CD4-positive, alpha-beta T cell treated with Interleukin-2 at 100 ng/mL for 4 hours (primary cell): ENCODE data around the gene DRG1.
"Not testable (repeated sequence)": the region's sequence is repeated elsewhere in the genome, so short reads cannot be mapped to it uniquely, and the experiment has no call there.

Source experiments
- DNase-seq: peaks from one replicate; pipeline ENCODE4 v3.0.0-alpha.2; 2020; ENCODE audit warnings: low spot score

Gene DRG1

GRCh38 chr22:31399211-31400022, at the start of gene DRG1:
Gene DRG1, plus strand, starts transcription at chr22:31399604. Its CDS starts 80 bp downstream, at chr22:31399684.
- DNase-seq = peak; percentile 96

GRCh38 chr22:31349960-31350359, 49.4 kb upstream of the DRG1 start:
- DNase-seq = no peak

GRCh38 chr22:31350410-31350863, 49.0 kb upstream of the DRG1 start:
- no peak for DNase-seq

GRCh38 chr22:31354515-31354914, 44.9 kb upstream of the DRG1 start:
- DNase-seq = no peak

- DNase-seq = no peak
Observed at GRCh38 chr22:31360029-31360428, 39.4 kb upstream of the DRG1 start.

- no peak for DNase-seq
Observed at GRCh38 chr22:31361743-31362142, 37.7 kb upstream of the DRG1 start.

- no peak for DNase-seq
Observed at GRCh38 chr22:31363885-31364465, 35.4 kb upstream of the DRG1 start.

- DNase-seq = no peak
Observed at GRCh38 chr22:31367426-31367825, 32.0 kb upstream of the DRG1 start.

GRCh38 chr22:31377612-31378011, 21.8 kb upstream of the DRG1 start:
- DNase-seq = no peak

- no peak for DNase-seq
Observed at GRCh38 chr22:31378123-31378522, 21.3 kb upstream of the DRG1 start.

- not testable (repeated sequence) for DNase-seq
Observed at GRCh38 chr22:31378651-31379050, 20.8 kb upstream of the DRG1 start.

- DNase-seq = no peak
Observed at GRCh38 chr22:31393893-31394292, 5.5 kb upstream of the DRG1 start.

- DNase-seq = no peak
Observed at GRCh38 chr22:31394326-31394725, 5.1 kb upstream of the DRG1 start.

- DNase-seq = no peak
Observed at GRCh38 chr22:31398231-31398630, 1.2 kb upstream of the DRG1 start.

- no peak for DNase-seq
Observed at GRCh38 chr22:31400023-31400397, 606 bp downstream of the DRG1 start.

- DNase-seq = not testable (repeated sequence)
Observed at GRCh38 chr22:31402350-31402749, 2.9 kb downstream of the DRG1 start.

- no peak for DNase-seq
Observed at GRCh38 chr22:31425331-31426050, 26.1 kb downstream of the DRG1 start.

- no peak for DNase-seq
Observed at GRCh38 chr22:31431950-31432349, 32.5 kb downstream of the DRG1 start.

- no peak for DNase-seq
Observed at GRCh38 chr22:31436132-31436531, 36.7 kb downstream of the DRG1 start.

GRCh38 chr22:31439808-31440207, 40.4 kb downstream of the DRG1 start:
- DNase-seq = no peak

GRCh38 chr22:31440681-31441080, 41.3 kb downstream of the DRG1 start:
- no peak for DNase-seq

- no peak for DNase-seq
Observed at GRCh38 chr22:31441652-31442051, 42.2 kb downstream of the DRG1 start.
